Uterus (tissue), 2 donors: ENCODE results near the gene TRIM44.

Experiments
- CTCF ChIP-seq, 4 experiments: fragments of 200-600 bp in 2 of 4; fragments of 450-650 bp in 2 of 4; sonication (generic) in 2 of 4; IDR thresholded peaks; one replicate each; pipeline ENCODE4 v1.5.1; 2016 to 2019; ENCODE audit warnings: antibody characterized with exemption in 4 of 4, mild to moderate bottlenecking in 2 of 4, moderate library complexity in 1 of 4
- POLR2A ChIP-seq, 2 donors: fragments of 450-650 bp; IDR thresholded peaks; one replicate each; pipeline ENCODE4 v1.6.1; 2016; ENCODE audit warnings: antibody characterized with exemption in 2 of 2, mild to moderate bottlenecking in 1 of 2, moderate library complexity in 1 of 2

GRCh38 chr11:35717043-35717442 lies 54.5 kb downstream of the TRIM44 start:
- TF ChIP-seq CTCF (IDR thresholded peaks at IDR 0.05) (no peak), POLR2A (IDR thresholded peaks at IDR 0.05) (no peak)
